K562 (cell line): ENCODE data around the gene VPS33B. TPM values are rescaled to one million over a fixed set of nuclear protein-coding genes. Genes with fewer than 3 reads are reported as not detected.

Source experiments
- ATAC-seq: fragments of 200-7000 bp; cut with Tn5 transposase; 3 replicates; pipeline ENCODE4 v1.9.1; 2020; ENCODE audit warnings: moderate library complexity
- BruUV-seq: library from RNA; stranded (reverse); fragments of 400-500 nt; replicated peaks from 2 replicates; lab custom pipeline; 2021; lab: Mats Ljungman, UMichigan
- CTCF ChIA-PET: fragments of 300-600 bp; formaldehyde crosslinking; extraction: SDS; loops from one replicate; lab custom pipeline; 2021; ENCODE audit warnings: low intra/inter-chr PET ratio; lab: Yijun Ruan, JAX
- POLR2A ChIA-PET: fragments of 300-600, 350-650 bp; sonication (Branson Sonifier 250); formaldehyde crosslinking; extraction: SDS; loops from one replicate; lab custom pipeline; 2021; ENCODE audit warnings: antibody characterized with exemption, inconsistent platforms; lab: Yijun Ruan, JAX
- DNase-seq, 4 experiments: peaks; one replicate each; pipeline versions ENCODE4 v3.0.0 to v3.0.0-alpha.2; 2011 to 2018; ENCODE audit warnings: low spot score in 3 of 4, mixed read lengths in 3 of 4; ENCODE audit errors: extremely low read depth in 1 of 4
- FAIRE-seq: peaks from 2 replicates; lab custom pipeline; 2011; peaks lifted over from hg19 to GRCh38; lab: Jason Lieb, UNC
- H2AFZ ChIP-seq: 2 replicates; pipeline ENCODE4 v1.6.0; 2011; ENCODE audit warnings: low read depth, low read length, control low read depth, inconsistent platforms
- H3K27ac ChIP-seq: fragments of 200-600 bp; 3 replicates; pipeline ENCODE4 v1.8.0; 2011; ENCODE audit warnings: low read depth, mild to moderate bottlenecking, control low read depth, inconsistent platforms, low read length, moderate library complexity, mixed read lengths; ENCODE audit errors: extremely low read depth
- H3K27me3 ChIP-seq, 2 experiments: fragments of 300-600 bp in 1 of 2; 2 replicates in 1 of 2; 3 replicates in 1 of 2; pipeline versions ENCODE4 v1.6.0 to v1.8.0; 2011; ENCODE audit warnings: inconsistent platforms in 2 of 2, low read length in 2 of 2, mild to moderate bottlenecking in 1 of 2, mixed read lengths in 1 of 2, moderate library complexity in 1 of 2; ENCODE audit not compliant: control insufficient read depth in 2 of 2, insufficient read depth in 2 of 2
- H3K36me3 ChIP-seq: fragments of 300-600 bp; 3 replicates; pipeline ENCODE4 v1.8.0; 2011; ENCODE audit warnings: mild to moderate bottlenecking, low read length, inconsistent platforms; ENCODE audit not compliant: control insufficient read depth, insufficient read depth
- H3K4me1 ChIP-seq, 2 experiments: fragments of 200-600 bp in 1 of 2; replicated peaks in 1 of 2; 2 replicates in 1 of 2; 3 replicates in 1 of 2; pipeline versions ENCODE4 v1.5.1 to v1.8.0; 2011; ENCODE audit warnings: inconsistent platforms in 2 of 2, low read length in 2 of 2, mild to moderate bottlenecking in 1 of 2, mixed read lengths in 1 of 2, moderate library complexity in 1 of 2; ENCODE audit not compliant: control insufficient read depth in 2 of 2, insufficient read depth in 2 of 2
- H3K4me2 ChIP-seq: 2 replicates; pipeline ENCODE4 v1.6.1; 2011; ENCODE audit warnings: low read length, control low read depth, inconsistent platforms, mixed read lengths; ENCODE audit not compliant: insufficient read depth
- H3K4me3 ChIP-seq: fragments of 200-600 bp; sonication (generic), shearing (Covaris generic); 2 replicates; pipeline ENCODE4 v1.5.1; 2016; ENCODE audit warnings: control low read depth, inconsistent platforms
- H3K79me2 ChIP-seq: fragments of 200-600 bp; 3 replicates; pipeline ENCODE4 v1.8.0; 2011; ENCODE audit warnings: low read length, inconsistent platforms; ENCODE audit not compliant: control insufficient read depth, insufficient read depth
- H3K9ac ChIP-seq, 2 experiments: 2 replicates each; pipeline versions ENCODE4 v1.6.0 to v1.6.1; 2011; ENCODE audit warnings: low read depth in 2 of 2, low read length in 2 of 2, control low read depth in 1 of 2, inconsistent platforms in 1 of 2, mild to moderate bottlenecking in 1 of 2, mixed read lengths in 1 of 2; ENCODE audit not compliant: insufficient read depth in 1 of 2
- H3K9me1 ChIP-seq: one replicate; pipeline ENCODE4 v1.6.0; 2011; ENCODE audit warnings: inconsistent platforms, mild to moderate bottlenecking, low read length, moderate library complexity; ENCODE audit not compliant: control insufficient read depth, insufficient read depth
- H3K9me3 ChIP-seq: replicated peaks from 2 replicates; pipeline ENCODE4 v1.5.1; 2011; ENCODE audit warnings: low read depth, low read length, inconsistent platforms; ENCODE audit not compliant: control insufficient read depth, insufficient read depth
- H4K20me1 ChIP-seq: replicated peaks from 2 replicates; pipeline ENCODE4 v1.6.1; 2011; ENCODE audit warnings: low read length, inconsistent platforms, mixed read lengths; ENCODE audit not compliant: control insufficient read depth, insufficient read depth
- CCNT2 ChIP-seq: IDR thresholded peaks from 2 replicates; pipeline ENCODE4 v1.6.1; 2011; ENCODE audit warnings: borderline replicate concordance, low read depth, mild to moderate bottlenecking, moderate library complexity, mixed read lengths, low read length; ENCODE audit not compliant: insufficient read length; ENCODE audit errors: extremely low read depth
- CSDE1 ChIP-seq, 2 experiments: fragments of 450-650 bp; IDR thresholded peaks; 2 replicates each; pipeline ENCODE4 v1.6.1; 2016; ENCODE audit warnings: mild to moderate bottlenecking in 1 of 2
- GTF2A2 ChIP-seq: IDR thresholded peaks from 2 replicates; pipeline ENCODE4 v1.6.1; 2016; ENCODE audit warnings: mild to moderate bottlenecking, missing genetic modification characterization, missing compliant biosample characterization
- HINFP ChIP-seq: fragments of 450-650 bp; conservative IDR thresholded peaks from 2 replicates; pipeline ENCODE4 v1.6.1; 2016; ENCODE audit warnings: missing genetic modification characterization, low read depth, mild to moderate bottlenecking, control low read depth, missing compliant biosample characterization
- MIER1 ChIP-seq: fragments of 450-650 bp; IDR thresholded peaks from 2 replicates; pipeline ENCODE4 v1.6.1; 2016; ENCODE audit warnings: antibody characterized with exemption, mild to moderate bottlenecking, low read depth
- NONO ChIP-seq, 2 experiments: fragments of 200-400 bp in 1 of 2; fragments of 450-650 bp in 1 of 2; formaldehyde crosslinking in 1 of 2; IDR thresholded peaks; 2 replicates each; pipeline ENCODE4 v1.6.1; 2017; ENCODE audit warnings: low read depth in 2 of 2, mild to moderate bottlenecking in 2 of 2, moderate library complexity in 2 of 2, low read length in 1 of 2
- PHB ChIP-seq: fragments of 250-450 bp; sonication (Bioruptor Pico); IDR thresholded peaks from 2 replicates; pipeline ENCODE4 v1.5.0; 2021
- PHF21A ChIP-seq: fragments of 450-650 bp; IDR thresholded peaks from 2 replicates; pipeline ENCODE4 v1.6.1; 2017; ENCODE audit warnings: low read depth, borderline replicate concordance
- PHTF2 ChIP-seq: fragments of 250-450 bp; sonication (Bioruptor Pico); IDR thresholded peaks from 2 replicates; pipeline ENCODE4 v1.5.0; 2021; ENCODE audit warnings: mild to moderate bottlenecking
- PTBP1 ChIP-seq: fragments of 200-400 bp; formaldehyde crosslinking; IDR thresholded peaks from 2 replicates; pipeline ENCODE4 v1.6.1; 2017; ENCODE audit warnings: low read depth, low read length
- RBM15 ChIP-seq: fragments of 200-400 bp; formaldehyde crosslinking; IDR thresholded peaks from 2 replicates; pipeline ENCODE4 v1.6.1; 2018; ENCODE audit warnings: mild to moderate bottlenecking, low read length, moderate library complexity; ENCODE audit not compliant: insufficient read depth
- RBM25 ChIP-seq: fragments of 200-400 bp; formaldehyde crosslinking; IDR thresholded peaks from 2 replicates; pipeline ENCODE4 v1.6.1; 2018; ENCODE audit warnings: low read length, low read depth, moderate library complexity; ENCODE audit not compliant: severe bottlenecking
- SAP30 ChIP-seq: fragments of 200-600 bp; sonication (generic); IDR thresholded peaks from 2 replicates; pipeline ENCODE4 v1.6.1; 2012; ENCODE audit warnings: borderline replicate concordance, low read depth, mild to moderate bottlenecking, moderate library complexity, low read length, control low read depth, inconsistent platforms; ENCODE audit not compliant: insufficient read depth, poor library complexity, severe bottlenecking
- XRCC4 ChIP-seq: IDR thresholded peaks from one replicate; pipeline ENCODE4 v1.6.1; 2011; ENCODE audit not compliant: insufficient read depth, insufficient read length; ENCODE audit errors: extremely low read depth
- ZNF212 ChIP-seq: fragments of 450-650 bp; formaldehyde crosslinking; IDR thresholded peaks from 2 replicates; pipeline ENCODE4 v1.4.0; 2020; ENCODE audit warnings: mild to moderate bottlenecking
- ZNF398 ChIP-seq: fragments of 250-450 bp; sonication (Bioruptor Pico); IDR thresholded peaks from 2 replicates; pipeline ENCODE4 v1.8.0; 2021; ENCODE audit warnings: moderate library complexity, mild to moderate bottlenecking, inconsistent platforms
- ZNF586 ChIP-seq: fragments of 450-650 bp; formaldehyde crosslinking; conservative IDR thresholded peaks from 2 replicates; pipeline ENCODE4 v1.4.0; 2020; ENCODE audit warnings: mild to moderate bottlenecking, moderate library complexity
- WGBS: fragments of 100-300 bp; shearing (Covaris generic); methylation state at CpG from one replicate; pipeline ENCODE4 v1.1.6; 2016; ENCODE audit warnings: low coverage, mixed read lengths; ENCODE audit not compliant: insufficient coverage; ENCODE audit errors: missing lambda C conversion rate; 5-methylcytosine and 5-hydroxymethylcytosine counted together
- in situ Hi-C: fragments of 300-500 bp; cut with MboI; formaldehyde crosslinking; loops from 4 replicates; pipeline ENCODE4 v1.15.0; 2018; ENCODE audit warnings: inconsistent platforms, mixed read lengths
- intact Hi-C: fragments of 100-400 bp; cut with micrococcal nuclease; formaldehyde crosslinking; loops from 2 replicates; pipeline ENCODE4 v1.14.2; 2022
- polyA plus RNA-seq, 8 experiments: library from polyadenylated mRNA; depleted of rRNA in 4 of 8; stranded (reverse) in 5 of 8; unstranded in 3 of 8; fragments of >200 nt; fragmentation: Nextera tagmentation in 2 of 8; fragmentation: Illumina TruSeq in 1 of 8; extraction: Ambion mirVana in 2 of 8; extraction: Trizol in 1 of 8; gene quantifications; 2 replicates each; pipeline versions ENCODE4 v1.2.1 to v1.2.3, GENCODE V29; 2011 to 2014; ENCODE audit warnings: inconsistent platforms in 1 of 8, missing spikeins in 1 of 8
- total RNA-seq, 7 experiments: library from RNA; depleted of rRNA in 6 of 7; stranded (reverse); fragments of >200 nt in 6 of 7; fragmentation: Illumina TruSeq in 2 of 7; extraction: Trizol in 2 of 7; gene quantifications; 2 replicates each; pipeline versions ENCODE4 v1.2.1 to v1.2.3, GENCODE V29; 2011 to 2021; ENCODE audit warnings: low replicate concordance in 1 of 7

Gene VPS33B
- total and polyA plus RNA-seq, 9 of the 15 experiments (the other 6 are each of a cell fraction or from before 2014, with no cell fraction given) = 9.4 to 25.5 (median 14.8) TPM

GRCh38 chr15:90954712-90955623, 67.4 kb downstream of the VPS33B start, which contains the start of gene RCCD1:
RCCD1 (plus strand) TSS chr15:90954884; CDS start chr15:90956735, 1,851 bp downstream.
- POLR2A ChIA-PET = interaction anchor here (0.6 to 2.6 kb wide), 18 partner anchors 9 to 310 kb away, joined by 3 to 14 read pairs (median 4); partner anchors contain the start of genes UNC45A and VPS33B
- Histone ChIP-seq H3K36me3 (peaks cover 63% of the 10 kb centered on the region), H3K9me3 (no peaks in the 10 kb centered on the region), H3K4me2 (peak within 1 kb of the TSS; percentile 79), H3K27me3 (no peaks in the 10 kb centered on the region), H3K9ac (peak within 1 kb of the TSS; percentile 92 to 93), H3K4me1 (peaks cover 9 to 49% of the 10 kb centered on the region in 2 experiments; a peak in 4 of 5 replicates), H3K79me2 (peaks cover 27% of the 10 kb centered on the region), H3K9me1 (peaks cover under 1% of the 10 kb centered on the region), H3K27ac (peak within 1 kb of the TSS; percentile 95), H4K20me1 (no peaks in the 10 kb centered on the region), H3K4me3 (peak within 1 kb of the TSS; percentile 50), H2AFZ (peak within 1 kb of the TSS; percentile 64)
- TSS peak; percentile 73 for BruUV-seq
- DNase-seq (peak; percentile 97 to 98 (median 98)), FAIRE-seq (peak; percentile 98), ATAC-seq (peak; percentile 96)
- WGBS = under 1% methylated on average over 62 of the region's 69 CpGs
- CTCF ChIA-PET = no interaction called here
- intact Hi-C loops (loop anchor here (5.0 kb wide), 1 partner anchor 37 kb away; the partner anchor contains the start of gene PRC1), in situ Hi-C loops (no loop called here)
- 0 out of 4 replicates have a peak, but pooled peaks of 1 of the 2 experiments have one; percentile 60 for TF ChIP-seq CSDE1 (IDR thresholded peaks at IDR 0.05)
- no peak for TF ChIP-seq XRCC4
- TF ChIP-seq NONO (IDR thresholded peaks at IDR 0.05; ENCODE audit: low read depth in 2 of 2, low read length in 1 of 2) = no peak
- TF ChIP-seq SAP30 = peak; percentile 96
- TF ChIP-seq PHTF2 (CRISPR knock-in tag) = no peak
- peak; percentile 97 for TF ChIP-seq RBM25
- TF ChIP-seq CCNT2 = peak; percentile 76
- TF ChIP-seq ZNF398 (CRISPR knock-in tag) = no peak
- TF ChIP-seq PHB (CRISPR knock-in tag) = peak; percentile 18; the same call in 1 of the 2 replicates
- peak; percentile 28; the same call in 1 of the 2 replicates for TF ChIP-seq PHF21A
- TF ChIP-seq RBM15 = no peak
- TF ChIP-seq ZNF212 (CRISPR knock-in tag) = no peak
- peak; percentile 52; the same call in 1 of the 2 replicates for TF ChIP-seq PTBP1
- no peak for TF ChIP-seq ZNF586
- TF ChIP-seq MIER1 = no peak
- TF ChIP-seq HINFP = no peak
- TF ChIP-seq GTF2A2 = no peak
